ENCODE measurements around the gene TMEM236.

DNA sequence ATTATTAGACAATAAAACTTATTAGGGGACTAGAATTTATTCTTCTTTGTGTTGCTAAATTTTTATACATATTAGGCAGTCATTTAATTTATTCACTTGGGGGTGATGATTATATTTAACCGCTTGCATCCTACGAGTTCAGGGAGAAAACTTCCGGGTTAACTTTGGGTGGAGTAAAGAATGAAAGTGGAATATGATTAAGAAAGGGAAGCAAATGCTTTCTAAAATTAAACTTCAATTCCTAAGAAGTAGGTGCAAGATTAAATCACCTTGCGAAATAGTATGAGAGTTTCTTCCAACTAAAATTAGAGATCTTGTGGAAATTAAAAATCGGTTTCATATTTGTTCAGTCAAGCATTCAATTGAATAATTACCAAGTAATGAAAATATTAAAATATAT, 90.6 kb downstream of the TMEM236 start:
- TF ChIP-seq, protein P1, sequence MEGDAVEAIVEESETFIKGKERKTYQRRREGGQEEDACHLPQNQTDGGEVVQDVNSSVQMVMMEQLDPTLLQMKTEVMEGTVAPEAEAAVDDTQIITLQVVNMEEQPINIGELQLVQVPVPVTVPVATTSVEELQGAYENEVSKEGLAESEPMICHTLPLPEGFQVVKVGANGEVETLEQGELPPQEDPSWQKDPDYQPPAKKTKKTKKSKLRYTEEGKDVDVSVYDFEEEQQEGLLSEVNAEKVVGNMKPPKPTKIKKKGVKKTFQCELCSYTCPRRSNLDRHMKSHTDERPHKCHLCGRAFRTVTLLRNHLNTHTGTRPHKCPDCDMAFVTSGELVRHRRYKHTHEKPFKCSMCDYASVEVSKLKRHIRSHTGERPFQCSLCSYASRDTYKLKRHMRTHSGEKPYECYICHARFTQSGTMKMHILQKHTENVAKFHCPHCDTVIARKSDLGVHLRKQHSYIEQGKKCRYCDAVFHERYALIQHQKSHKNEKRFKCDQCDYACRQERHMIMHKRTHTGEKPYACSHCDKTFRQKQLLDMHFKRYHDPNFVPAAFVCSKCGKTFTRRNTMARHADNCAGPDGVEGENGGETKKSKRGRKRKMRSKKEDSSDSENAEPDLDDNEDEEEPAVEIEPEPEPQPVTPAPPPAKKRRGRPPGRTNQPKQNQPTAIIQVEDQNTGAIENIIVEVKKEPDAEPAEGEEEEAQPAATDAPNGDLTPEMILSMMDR (IDR thresholded peaks at IDR 0.05): no peak
- TF ChIP-seq POLR2A (IDR thresholded peaks at IDR 0.05) (no peak), EP300 (IDR thresholded peaks at IDR 0.05) (no peak), POLR2AphosphoS5 (IDR thresholded peaks at IDR 0.05) (no peak)

All from gastroesophageal sphincter (tissue), 3 donors.